Stimulated activated CD8-positive, alpha-beta memory T cell treated with anti-CD3 and anti-CD28 coated beads, Interleukin-12 subunit alpha, Interleukin-12 subunit beta, amount 100 ng/mL, for 24 hours (primary cell): ENCODE results near the gene HMCN2.
"Not testable (repeated sequence)": the region's sequence is repeated elsewhere in the genome, so short reads cannot be mapped to it uniquely, and the experiment has no call there.

Experiments
- DNase-seq: peaks from one replicate; pipeline ENCODE4 v3.0.0-alpha.2; 2020; ENCODE audit errors: extremely low read depth

HMCN2 gene

DNA sequence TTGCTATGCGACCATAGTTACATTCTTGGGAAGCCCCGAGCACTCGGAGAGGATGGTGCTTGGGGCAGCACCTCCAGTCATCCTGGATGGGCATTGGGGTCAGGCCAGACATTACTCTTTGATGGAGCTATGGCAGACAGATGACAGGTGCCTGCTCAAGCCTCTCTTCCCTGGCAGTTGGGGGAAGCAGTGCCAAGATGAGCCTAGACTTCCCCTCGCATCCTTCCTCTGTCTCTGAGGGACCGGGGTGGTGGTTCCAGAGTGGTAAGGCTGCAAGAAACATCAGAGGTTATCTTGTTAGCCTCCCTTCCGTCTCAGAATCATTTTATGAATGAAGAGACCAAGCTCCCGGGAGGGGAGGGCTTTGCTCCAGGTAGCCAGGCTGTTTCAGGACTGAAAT is 2.8 kb upstream of the HMCN2 start:
- no peak for DNase-seq

DNA sequence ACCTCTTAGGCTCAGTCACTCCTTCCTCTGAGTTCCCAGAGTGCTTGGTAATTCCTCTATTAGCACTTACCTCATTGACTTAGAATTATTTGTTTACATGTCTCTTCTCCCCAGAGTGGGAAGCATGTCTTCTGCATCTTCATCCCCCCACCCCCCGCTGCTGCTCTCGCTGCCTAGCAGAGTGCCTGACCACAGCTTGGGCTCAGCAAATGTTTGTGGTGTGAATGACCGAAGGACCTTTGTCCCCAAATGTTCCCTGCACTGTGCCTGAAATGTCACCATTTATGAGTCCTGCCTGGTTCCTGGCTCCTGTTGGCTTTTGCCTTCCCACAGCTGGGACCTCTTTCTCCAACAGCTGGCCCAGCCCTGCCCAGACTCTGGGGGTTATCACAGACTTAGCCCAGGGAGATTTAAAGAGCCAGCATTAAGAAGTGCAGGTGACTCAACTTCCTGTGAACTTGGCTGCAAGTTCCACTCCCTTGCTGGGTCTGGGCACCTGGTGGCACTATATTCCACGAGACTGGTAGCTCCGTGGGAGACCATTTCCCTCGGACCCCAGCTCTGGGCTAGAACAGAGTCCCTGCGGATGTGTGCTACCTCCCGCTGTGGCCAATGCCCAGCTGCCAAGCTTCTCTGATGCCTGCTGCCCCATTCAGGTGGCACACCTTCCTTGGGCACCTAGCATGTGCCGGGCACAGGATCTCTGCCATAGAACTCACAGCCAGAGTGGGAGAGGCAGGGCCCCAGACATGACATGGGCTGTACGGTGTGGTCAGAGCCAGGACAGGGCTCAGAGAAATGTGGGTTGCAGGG is 1.8 kb upstream of the HMCN2 start:
- no peak for DNase-seq

DNA sequence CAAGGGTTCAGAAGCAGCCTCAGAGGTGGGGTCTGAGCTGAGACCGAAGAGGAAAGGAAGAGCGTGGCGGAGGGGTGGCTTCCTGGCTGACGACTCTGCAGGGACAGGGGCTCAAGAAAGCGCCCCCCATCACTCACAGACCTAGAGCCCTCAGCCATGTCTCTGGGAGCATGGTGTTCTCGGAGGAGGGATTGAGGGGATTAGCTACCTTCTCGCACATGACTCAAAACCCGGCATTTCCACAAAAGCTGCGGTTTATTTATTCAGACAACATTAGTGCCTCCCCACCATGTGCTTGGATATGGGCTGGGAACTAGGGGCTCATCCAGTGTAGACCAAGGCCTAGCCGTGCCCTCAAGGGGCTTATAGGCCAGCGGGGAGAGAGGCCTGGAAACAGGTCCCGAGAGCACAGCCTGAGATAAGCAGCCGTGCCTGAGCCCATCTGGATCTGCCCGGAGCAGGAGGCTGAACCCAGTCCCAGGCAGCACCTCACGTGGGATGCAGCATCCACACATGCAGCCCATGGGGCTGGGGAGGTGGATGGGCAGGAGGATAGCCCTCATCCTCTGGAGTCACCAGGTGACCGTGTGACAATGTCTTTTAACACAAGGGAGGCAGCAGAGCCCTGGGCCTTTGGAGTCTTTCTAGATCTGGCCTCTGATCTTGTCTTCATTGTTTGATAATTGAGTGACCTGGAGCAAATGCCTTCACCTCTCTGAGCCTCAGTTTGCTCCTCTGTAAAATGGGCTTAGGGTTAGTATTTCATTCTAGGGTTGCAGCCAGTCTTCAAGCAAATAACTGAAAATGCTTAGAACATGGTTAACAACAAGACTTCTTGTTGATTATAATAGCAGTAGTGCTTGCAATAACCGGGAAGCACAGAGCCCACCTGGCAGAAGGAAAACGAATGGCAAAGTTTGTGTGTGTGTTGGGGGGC is 878 bp upstream of the HMCN2 start:
- DNase-seq, result no peak

DNA sequence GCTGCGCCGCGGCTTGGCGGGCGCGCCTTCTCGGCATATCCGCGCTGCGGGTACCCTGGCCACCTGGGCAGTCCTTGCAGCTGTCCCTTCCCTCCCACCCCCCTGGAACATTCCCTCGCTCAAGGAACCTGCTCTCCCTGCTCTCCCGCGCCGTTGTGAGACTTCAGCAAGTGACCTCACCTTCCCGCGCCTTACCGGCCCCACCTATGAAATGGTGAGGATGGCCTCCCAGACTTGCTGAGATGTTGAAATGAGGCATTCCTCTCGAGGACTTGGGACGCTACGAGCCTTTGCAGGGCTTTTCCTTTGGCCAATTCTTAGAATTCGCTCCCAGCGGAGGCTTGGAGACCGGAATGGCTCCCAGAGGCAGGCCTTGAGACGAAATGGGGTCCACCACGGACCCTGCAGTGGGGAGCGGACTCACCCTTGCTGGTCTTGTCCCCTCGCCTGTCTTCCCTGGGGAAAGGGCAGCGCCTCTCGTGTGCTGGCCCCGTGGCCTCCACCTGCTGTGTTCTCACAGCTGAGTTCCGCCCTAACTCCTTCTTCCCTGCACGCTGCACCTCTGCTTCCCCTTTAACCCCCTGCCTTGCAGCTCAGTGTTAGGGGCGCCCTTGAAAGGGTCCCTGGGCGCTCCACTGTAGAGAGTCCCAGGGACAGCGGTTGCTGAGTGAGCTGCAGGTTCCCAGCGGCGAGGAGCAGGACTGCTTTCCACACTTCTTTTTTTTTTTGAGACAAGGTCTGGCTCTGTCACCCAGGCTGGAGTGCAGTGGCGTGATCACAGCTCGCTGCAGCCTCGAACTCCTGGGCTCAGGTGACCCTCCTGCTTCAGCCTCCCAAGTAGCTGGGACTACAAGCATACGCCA is 907 bp downstream of the HMCN2 start:
- DNase-seq, result no peak

DNA sequence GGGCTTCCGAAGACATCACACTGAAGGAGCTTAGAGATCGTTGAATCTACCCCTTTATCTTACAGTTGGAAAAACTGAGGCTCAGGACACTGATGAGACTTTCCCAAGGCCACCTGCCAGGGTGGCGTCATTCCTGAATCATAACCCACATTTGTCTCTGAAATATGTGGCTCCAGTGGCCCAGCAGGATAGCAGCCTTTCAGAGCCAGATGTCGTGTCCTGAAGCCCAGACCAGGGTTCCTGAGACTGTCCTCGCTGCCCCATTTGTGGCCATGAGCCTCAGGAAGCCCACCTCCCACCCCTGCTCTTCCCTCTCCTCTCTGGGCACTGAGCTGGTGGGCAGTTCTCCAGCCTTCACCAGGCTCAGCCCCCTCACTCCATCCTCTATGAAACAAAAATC is 2.4 kb downstream of the HMCN2 start:
- no peak for DNase-seq

DNA sequence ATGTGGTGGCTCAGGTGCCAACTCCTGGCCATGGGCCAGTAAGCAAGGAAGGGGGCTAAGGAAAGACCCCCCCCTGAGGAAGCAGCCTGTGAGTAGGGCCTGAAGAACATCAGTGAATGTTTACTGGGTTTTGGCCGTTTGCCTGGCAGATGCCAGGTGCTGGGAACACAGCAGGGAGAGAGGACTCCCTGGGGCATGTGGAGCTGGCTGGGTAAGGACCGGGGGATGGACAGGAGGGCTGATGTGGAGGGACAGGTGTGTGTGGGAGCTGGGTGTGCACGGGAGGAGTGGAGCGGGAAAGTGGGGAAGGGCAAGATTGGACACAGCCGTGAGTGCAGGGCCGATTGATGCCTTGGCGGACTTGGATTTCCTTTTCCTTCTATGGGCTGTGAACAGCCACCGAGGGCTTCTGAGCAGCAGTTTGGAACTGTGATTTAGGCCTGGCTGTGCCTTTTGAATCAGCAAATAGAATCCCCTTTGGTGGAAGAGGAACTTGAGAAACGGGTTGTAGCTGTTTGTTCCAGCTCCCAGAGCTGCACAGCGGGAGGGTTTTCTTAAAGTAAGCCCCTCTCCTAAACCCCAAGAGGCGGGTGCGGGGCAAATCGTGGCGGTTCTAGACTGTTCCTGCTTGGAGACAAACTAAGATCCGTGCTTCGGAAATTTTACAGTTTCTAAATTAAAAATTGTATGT is 3.1 kb downstream of the HMCN2 start:
- DNase-seq, result no peak

DNA sequence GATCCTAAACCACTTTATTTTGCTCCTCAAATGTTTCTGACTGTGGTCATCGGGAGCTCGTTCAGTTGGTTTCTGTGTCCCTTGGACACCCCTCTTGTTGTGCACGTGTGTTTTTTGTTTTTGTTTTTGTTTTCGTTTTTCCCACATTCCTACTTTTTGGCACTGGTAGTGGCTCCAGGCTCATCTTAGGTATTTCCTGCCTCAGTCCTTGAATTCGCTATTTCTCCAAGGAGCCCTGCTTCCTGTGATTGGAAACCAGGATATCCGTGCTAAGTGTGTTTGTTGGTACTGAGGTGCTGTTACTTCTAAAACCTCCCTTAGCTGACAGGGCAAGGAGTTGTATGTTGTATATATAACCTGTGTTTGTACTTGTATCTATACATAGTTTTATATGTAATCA is 5.9 kb downstream of the HMCN2 start:
- no peak for DNase-seq

DNA sequence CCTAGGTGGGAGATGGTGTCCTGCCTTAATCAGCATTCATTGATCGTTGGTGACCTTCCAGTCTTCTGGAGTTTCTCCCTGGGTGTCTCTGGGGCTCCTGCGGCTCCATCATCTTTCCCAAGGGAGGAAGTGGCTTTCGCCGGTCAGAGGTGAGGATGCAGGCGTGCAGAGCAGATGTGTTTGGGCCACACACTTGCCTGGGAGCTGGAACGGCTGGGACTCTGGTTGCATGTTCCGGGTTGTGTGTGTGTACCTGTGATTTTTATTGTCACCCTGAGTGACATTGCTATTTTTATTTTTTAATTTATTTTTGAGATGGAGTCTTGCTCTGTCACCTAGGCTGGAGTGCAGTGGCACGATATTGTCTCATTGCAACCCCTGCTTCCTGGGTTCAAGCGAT is 9.6 kb downstream of the HMCN2 start:
- DNase-seq, result no peak

DNA sequence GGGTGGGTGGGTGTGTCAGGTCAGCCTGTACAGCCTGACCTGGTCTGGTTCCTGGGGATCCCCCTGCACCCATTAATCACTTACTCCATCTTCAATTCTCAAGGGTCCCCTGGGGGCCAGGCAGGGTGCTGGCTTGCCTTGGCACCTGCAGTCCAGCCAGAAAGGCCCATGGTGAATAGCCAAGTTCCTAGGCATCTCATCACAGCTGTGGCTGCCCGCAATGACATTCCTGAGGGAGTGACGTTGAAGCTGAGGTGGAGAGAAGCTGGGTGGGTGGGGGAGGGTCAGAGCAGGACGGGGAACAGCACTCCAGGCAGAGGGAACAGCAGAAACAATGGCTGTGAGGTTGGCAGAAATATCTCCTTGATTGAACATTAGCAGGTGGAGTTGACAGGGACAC is 10.6 kb downstream of the HMCN2 start:
- no peak for DNase-seq

DNA sequence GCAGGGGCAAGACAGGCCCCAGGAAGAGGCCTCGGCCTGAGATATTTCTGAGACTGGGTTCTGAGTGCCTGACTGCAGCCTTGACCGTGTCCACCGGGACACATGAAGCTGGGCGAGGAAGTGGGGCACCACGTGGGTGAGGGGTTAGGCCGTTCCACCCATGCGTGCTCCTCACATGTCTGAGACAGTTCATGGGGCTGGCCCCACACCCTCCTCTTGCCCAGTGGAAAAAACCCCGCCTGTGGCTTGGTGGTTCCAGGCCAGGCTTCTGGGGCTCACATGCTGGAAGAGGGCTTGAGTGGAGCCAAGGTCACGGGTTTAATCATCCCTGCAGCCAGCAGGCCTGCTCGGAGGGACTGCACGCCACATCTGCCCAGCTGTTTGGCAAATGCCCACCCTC is 11.4 kb downstream of the HMCN2 start:
- no peak for DNase-seq

DNA sequence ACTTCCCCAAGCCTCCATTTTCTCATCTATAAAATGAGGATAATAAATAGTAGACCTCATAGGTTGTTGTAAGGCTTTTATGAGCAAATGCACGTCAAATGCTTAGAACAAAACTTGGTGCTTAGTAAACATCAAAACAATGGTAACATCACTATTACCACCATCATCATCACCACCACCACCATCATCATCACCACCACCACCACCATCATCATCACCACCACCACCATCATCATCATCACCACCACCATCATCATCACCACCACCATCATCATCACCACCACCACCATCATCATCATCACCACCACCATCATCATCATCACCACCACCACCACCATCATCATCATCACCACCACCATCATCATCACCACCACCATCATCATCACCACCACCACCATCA is 12.0 kb downstream of the HMCN2 start:
- DNase-seq, result not testable (repeated sequence)

DNA sequence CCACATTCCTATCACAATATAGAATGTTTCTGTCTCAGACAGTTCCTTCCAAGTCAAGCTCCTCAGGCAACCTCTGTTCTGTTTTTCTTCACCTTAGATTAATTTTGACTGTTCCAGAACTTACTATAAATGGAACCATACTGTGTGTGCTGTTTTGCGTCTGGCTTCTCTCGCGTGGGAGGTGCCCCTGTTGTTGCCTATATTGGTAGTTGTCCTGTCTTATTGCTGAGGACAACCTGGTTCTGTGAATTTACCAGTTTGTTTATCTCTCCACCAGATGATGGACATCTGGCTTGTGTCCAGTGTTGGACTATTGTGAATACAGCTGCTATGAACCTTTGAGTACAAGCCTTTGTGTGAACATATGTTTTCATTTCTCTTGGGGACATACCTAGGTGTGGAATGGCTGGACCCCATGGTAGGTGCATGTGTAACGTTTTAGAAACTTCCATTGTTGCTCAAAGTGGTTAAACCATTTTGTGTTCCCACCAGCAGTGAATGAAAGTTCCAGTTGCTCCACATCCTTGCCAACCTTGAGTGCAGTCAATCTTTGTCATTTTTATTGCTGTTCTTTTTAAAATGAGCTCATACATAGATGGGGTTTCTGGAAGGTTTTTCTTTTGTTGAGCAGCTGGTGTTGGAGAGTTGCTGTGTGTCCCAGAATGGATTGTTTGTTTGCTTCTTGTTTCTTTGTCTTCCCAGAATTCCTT is 18.1 kb downstream of the HMCN2 start:
- DNase-seq, result no peak

DNA sequence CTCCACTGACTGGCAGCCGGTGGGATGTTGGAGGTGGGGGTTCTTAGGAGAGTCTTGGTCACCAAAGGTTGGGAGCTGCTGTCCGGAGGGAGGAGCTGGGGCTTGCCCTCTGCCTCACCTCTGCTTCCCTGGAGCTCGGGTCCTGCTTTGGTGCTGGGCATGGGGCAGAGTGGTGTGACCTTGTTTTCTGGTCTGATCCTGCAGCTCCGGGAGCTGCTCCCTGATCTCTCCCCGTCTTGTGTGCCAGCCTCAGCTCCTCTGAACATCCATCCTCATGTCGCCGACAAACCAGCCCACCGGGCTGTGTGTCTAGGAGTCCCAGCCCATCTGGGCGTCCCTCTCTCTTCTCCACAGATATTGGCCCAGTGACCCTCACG is 18.7 kb downstream of the HMCN2 start:
- no peak for DNase-seq

DNA sequence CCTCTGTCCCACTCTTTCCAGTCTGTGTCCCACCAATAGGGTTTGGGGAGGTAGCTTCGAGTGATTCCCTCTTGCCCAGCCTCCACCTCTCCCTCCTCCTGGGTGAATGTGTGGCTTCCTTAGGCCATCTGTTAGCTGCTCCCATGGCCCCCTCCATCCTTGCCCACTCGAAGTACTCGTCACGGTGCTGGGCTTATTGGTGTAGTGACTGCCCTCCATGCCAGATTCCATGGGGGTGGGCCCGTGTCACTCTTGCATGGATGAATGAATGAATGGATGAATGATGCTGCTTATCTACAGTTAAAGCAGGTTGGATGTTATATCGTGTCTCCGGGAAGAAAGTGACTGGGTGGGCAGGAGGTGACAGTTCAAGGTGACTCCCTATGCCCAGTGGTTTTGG is 19.1 kb downstream of the HMCN2 start:
- no peak for DNase-seq

DNA sequence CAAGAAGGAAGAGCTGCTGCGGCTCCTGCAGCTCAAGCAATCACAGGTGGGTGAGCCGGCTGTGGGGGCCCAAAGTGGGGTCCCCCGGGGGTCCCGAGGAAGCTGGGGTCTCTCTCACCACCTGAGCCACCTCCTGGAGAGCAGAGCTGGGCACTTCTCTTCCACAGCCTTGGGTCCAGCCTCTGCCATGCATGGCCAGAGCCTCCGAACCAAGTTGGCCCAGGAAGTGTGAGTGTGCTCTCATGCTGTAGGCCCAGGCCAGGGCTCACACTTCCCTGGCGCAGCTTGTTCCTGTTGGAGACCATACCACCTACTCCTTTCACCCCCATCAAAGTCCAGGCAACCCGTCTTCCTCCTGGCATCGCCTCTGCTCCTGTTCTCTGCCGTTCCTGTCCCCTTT is 19.7 kb downstream of the HMCN2 start:
- DNase-seq, result no peak

DNA sequence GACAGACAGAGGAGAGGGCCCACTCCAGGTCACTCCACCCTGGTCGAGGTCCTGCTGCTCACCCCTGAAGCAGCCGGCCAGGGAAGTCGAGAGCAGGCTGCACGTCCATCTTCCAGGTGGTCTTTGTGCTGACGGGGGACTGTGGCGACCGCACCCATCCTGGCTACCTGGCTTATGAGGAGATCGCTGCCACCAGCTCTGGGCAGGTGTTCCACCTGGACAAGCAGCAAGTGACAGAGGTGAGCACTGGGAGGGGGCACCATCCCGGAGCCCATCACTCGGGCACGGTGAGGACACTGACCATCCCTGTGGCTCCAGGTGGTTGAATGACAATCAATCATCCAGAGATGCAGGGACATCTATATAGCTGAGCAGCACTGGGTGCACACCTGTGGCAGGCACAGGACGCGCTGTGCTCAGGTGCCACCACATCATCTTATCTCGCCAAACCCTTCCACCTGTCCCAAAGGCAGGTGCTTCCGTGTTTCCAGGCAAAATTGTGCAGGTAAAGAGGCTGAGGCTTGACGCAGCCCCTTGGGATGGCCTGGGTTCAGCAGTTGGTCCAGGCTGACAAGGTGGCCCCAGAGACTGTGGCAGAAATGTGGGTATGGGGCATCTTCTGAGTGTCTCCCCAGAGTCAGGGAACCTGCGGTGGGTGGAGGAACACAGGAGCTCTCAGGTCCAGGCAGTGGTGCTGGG is 20.7 kb downstream of the HMCN2 start:
- DNase-seq, result no peak

DNA sequence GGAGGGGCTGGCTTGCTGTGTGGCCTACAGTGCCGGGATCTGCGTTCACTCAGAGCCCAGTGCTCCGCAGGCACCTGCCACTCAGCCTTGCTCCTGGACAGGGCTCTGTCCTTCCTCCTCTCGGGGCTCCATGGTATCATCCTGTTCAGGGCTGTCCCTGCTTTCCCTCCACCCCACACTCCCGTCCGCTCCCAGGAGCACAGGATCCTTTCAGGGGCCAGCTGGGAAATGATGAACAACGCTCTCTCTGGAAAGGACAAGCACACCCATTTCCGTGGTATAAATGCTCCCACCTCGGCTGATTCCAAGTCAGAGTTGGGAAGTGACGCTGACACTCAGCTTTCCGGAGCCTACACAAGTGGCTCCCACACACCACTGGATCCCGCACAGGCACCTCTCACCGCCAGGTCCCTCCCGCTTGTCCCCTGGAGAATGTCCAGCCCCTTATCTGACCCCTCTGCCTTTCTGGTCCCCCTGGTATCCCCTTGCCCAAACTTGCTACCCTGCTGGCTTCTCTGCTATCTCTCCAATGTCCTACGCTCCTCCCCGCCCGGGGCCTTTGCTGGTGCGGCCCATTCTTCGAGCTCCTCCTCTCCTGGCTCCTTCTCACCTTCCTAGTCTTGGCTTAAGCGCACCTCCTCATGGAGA is 21.3 kb downstream of the HMCN2 start:
- no peak for DNase-seq

DNA sequence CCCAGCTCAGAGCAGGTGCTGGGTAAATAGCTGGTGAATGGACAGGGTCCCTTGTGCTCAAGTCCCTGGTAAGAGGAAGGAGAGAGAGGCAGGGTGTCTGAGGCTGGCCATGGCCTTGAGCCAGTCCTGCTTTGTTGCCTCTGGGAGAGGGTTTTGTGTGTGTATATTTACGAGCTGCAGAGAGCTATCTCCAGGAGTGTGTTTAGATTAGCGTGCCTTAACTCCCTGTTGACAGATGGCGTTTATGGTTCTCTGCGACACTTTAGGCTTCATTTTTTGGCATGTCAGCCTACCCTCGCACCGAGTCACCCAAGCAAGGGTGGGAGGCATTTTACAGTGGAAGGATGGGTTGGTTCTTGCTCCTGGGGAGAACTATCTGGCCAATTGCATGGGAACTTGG is 22.2 kb downstream of the HMCN2 start:
- no peak for DNase-seq

DNA sequence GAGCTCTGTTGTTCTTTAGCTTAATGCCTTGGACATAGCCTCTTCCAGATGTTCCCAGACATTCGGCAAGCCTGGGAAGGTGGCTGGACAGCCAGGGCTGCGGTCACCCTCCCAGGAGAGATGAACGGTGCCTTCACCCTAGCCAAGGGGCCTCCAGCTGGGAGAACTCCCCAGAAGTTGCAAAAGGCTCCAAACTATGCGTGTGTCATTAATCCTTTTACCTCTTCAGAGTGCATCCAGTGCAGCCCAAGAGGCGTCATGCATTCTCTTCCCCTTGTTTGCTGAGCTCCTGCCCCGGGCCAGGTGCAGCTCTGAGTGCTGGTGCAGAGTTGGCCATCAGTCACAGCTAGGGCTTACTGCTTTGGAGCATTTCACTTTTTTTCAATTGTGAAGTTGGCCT is 22.8 kb downstream of the HMCN2 start:
- no peak for DNase-seq
